ENCODE results near the gene NMNAT3. TPM values are rescaled to one million over a fixed set of nuclear protein-coding genes. Genes with fewer than 3 reads are reported as not detected.

Gene NMNAT3
- total RNA-seq, 3 donors from 2014 or later = 6.6 to 17.3 (median 9.2) TPM

- Histone ChIP-seq H3K4me1 (no peaks in the 10 kb centered on the region), H3K27ac (no peak overlapping the region), H3K36me3 (no peaks in the 10 kb centered on the region), H3K4me3 (no peak overlapping the region), H3K27me3 (no peaks in the 10 kb centered on the region), H3K9me3 (no peaks in the 10 kb centered on the region)
- no peak for DNase-seq (ENCODE audit: low spot score in 2 of 2)
- intact Hi-C loops (cut with DNase I; ENCODE audit: low total_unique reads) = loop anchor here (5.0 kb wide), 1 partner anchor 1242 kb away; no protein-coding TSS in a partner anchor
- TF ChIP-seq POLR2A (IDR thresholded peaks at IDR 0.05) = no peak
- TF ChIP-seq POLR2AphosphoS5 (IDR thresholded peaks at IDR 0.05) = no peak
- TF ChIP-seq CTCF (IDR thresholded peaks at IDR 0.05) = no peak
Observed at GRCh38 chr3:139519998-139520737, 157.6 kb downstream of the NMNAT3 start.

GRCh38 chr3:139518926-139519842, 158.6 kb downstream of the NMNAT3 start:
- no peak for TF ChIP-seq CTCF (IDR thresholded peaks at IDR 0.05)
- TF ChIP-seq POLR2AphosphoS5 (IDR thresholded peaks at IDR 0.05) = no peak
- no peak for TF ChIP-seq POLR2A (IDR thresholded peaks at IDR 0.05)
- DNase-seq (ENCODE audit: low spot score in 2 of 2) = no peak
- Histone ChIP-seq H3K27ac (no peak overlapping the region), H3K36me3 (no peaks in the 10 kb centered on the region), H3K27me3 (no peaks in the 10 kb centered on the region), H3K9me3 (no peaks in the 10 kb centered on the region), H3K4me3 (no peak overlapping the region), H3K4me1 (no peaks in the 10 kb centered on the region)
- intact Hi-C loops (cut with DNase I; ENCODE audit: low total_unique reads) = no loop called here

- intact Hi-C loops (cut with DNase I; ENCODE audit: low total_unique reads) = no loop called here
- no peaks in the 10 kb centered on the region for H3K27me3 ChIP-seq
Observed at GRCh38 chr3:139518306-139518705, 159.5 kb downstream of the NMNAT3 start.

GRCh38 chr3:139517321-139518065, 160.3 kb downstream of the NMNAT3 start:
- H3K36me3 ChIP-seq = no peaks in the 10 kb centered on the region
- no peak overlapping the region for H3K27ac ChIP-seq
- no peaks in the 10 kb centered on the region for H3K9me3 ChIP-seq
- TF ChIP-seq POLR2AphosphoS5 (IDR thresholded peaks at IDR 0.05) = no peak
- no peak for TF ChIP-seq POLR2A (IDR thresholded peaks at IDR 0.05)
- TF ChIP-seq CTCF (IDR thresholded peaks at IDR 0.05) = no peak
- no peaks in the 10 kb centered on the region for H3K27me3 ChIP-seq
- no peak overlapping the region for H3K4me3 ChIP-seq
- no peak for DNase-seq (ENCODE audit: low spot score in 2 of 2)
- intact Hi-C loops (cut with DNase I; ENCODE audit: low total_unique reads) = no loop called here
- H3K4me1 ChIP-seq = no peaks in the 10 kb centered on the region

More at GRCh38 chr3:139518306-139518705, 159.5 kb downstream of the NMNAT3 start:
- H3K4me1 ChIP-seq = no peaks in the 10 kb centered on the region
- DNase-seq (ENCODE audit: low spot score in 2 of 2) = no peak
- no peak overlapping the region for H3K4me3 ChIP-seq
- no peak overlapping the region for H3K27ac ChIP-seq
- no peaks in the 10 kb centered on the region for H3K36me3 ChIP-seq
- TF ChIP-seq CTCF (IDR thresholded peaks at IDR 0.05) (no peak), POLR2AphosphoS5 (IDR thresholded peaks at IDR 0.05) (no peak)
- no peaks in the 10 kb centered on the region for H3K9me3 ChIP-seq

Data from breast epithelium (tissue), 4 donors.